ENCODE measurements around the gene ZMAT3.

Gene ZMAT3

DNA sequence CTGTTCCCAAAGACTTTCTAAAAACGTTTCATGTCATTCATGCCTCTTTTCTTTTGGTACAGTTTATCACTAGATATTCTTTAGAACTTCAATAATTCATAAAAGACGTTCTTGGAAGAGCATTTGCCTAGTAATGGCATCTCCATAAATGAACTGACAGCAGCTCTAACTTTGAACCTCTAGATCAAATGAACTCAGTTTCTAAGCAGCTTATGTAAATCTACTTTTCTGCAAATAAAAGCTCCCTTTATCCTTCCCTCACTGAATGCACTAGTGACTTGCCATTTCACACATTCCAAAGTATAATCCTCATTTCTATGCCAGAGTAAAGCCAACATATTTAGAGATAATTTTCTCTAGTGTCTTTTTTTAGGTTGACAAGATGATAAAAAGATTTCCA lies 85.2 kb downstream of the ZMAT3 start:
- no peak overlapping the region for H3K27ac ChIP-seq
- no peak overlapping the region for H3K4me3 ChIP-seq
- DNase-seq (ENCODE audit: low spot score) = no peak
- TF ChIP-seq, protein P1, sequence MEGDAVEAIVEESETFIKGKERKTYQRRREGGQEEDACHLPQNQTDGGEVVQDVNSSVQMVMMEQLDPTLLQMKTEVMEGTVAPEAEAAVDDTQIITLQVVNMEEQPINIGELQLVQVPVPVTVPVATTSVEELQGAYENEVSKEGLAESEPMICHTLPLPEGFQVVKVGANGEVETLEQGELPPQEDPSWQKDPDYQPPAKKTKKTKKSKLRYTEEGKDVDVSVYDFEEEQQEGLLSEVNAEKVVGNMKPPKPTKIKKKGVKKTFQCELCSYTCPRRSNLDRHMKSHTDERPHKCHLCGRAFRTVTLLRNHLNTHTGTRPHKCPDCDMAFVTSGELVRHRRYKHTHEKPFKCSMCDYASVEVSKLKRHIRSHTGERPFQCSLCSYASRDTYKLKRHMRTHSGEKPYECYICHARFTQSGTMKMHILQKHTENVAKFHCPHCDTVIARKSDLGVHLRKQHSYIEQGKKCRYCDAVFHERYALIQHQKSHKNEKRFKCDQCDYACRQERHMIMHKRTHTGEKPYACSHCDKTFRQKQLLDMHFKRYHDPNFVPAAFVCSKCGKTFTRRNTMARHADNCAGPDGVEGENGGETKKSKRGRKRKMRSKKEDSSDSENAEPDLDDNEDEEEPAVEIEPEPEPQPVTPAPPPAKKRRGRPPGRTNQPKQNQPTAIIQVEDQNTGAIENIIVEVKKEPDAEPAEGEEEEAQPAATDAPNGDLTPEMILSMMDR (IDR thresholded peaks at IDR 0.05) = no peak

DNA sequence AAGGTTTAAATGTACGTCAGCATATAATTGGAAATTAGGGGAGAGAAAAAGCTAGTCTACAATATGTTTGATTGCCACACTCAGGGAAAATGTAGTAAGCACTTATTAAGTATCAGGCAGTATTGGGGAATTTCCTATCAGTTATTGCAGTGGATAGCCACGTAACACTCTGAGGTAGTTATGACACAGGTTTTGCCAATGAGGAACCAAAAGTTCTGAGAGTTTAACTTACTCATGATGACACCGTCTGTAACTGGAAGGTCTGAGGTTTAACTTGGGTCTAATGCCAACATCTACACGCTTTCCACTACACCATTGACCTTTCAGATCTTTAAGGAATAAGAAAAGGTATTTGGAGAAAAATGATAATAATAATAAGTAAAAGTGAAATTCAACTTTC lies 89.5 kb downstream of the ZMAT3 start:
- H3K27ac ChIP-seq = no peak overlapping the region
- no peak for DNase-seq (ENCODE audit: low spot score)
- TF ChIP-seq, protein P1 (IDR thresholded peaks at IDR 0.05) = no peak
- H3K4me3 ChIP-seq = no peak overlapping the region

DNA sequence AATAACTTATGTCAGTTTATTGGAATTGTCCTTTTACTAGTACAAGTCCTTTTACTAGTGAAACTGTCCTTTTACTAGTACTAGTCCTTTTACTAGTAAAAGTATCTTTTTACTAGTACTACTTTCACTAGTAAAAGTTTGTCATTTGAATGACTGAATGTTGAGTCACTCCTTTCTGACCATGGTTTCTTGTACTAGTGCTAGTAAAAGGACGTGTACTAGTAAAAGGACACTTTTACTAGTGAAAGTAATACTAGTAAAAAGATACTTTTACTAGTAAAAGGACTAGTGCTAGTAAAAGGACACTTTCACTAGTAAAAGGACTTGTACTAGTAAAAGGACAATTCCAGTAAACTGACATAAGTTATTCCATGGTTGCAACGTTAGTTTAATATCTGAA lies 96.3 kb downstream of the ZMAT3 start:
- Histone ChIP-seq H3K4me3 (no peak overlapping the region), H3K27ac (no peak overlapping the region)
- DNase-seq (ENCODE audit: low spot score) = no peak
- TF ChIP-seq, protein P1 (IDR thresholded peaks at IDR 0.05) = no peak

DNA sequence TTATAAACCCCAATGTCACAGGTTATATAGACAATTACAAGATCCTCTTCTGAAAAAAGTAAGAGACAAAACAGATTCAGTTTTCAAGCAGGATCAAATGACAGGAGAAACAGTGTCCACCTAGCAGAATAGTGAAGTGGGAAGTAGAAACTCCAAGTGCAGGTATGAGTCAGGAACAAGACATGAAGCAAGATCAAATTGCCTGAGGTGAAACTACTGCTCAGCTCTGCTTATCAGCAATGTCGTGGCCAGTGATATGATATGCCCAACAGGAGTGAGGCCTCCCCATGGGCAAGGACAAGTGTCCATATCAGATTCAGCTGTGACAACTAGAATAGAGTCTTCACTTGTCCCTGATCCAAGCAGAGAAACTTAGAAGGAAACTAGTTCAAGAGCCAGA lies 100.0 kb downstream of the ZMAT3 start:
- no peak for DNase-seq (ENCODE audit: low spot score)
- no peak overlapping the region for H3K4me3 ChIP-seq
- TF ChIP-seq, protein P1 (IDR thresholded peaks at IDR 0.05) = no peak

DNA sequence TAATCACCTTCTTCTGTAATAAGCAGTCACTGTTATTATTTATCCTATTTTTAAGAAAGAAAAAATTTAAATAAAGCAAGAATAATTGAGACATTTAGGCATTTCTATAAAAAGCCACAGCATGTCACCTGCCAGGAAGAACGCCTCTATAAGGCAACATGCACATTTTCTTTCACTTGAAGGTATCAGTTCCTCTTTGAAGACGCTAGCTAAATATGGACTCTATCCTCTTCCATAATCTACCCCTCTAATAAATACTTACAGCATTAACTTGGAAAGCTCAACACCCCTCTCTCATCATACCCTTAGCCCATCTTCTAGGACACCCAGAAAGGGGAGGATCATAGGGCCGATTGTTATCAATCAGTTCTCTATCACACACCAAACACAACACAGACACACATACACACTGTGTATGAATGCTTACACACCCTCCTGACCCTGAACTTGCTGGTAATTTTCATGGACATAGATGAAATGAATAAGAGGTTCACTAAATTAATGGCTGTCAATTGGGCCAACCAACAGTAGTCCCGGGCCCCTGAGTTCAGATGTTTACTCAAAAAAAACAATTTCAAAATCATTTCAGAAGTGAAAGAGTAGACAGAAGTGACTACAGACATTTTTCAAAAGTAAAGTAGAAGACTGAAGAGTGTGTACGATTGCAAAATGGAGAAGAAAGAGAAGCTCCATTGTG lies 102.5 kb downstream of the ZMAT3 start:
- Histone ChIP-seq H3K27ac (no peak overlapping the region), H3K4me3 (no peak overlapping the region)
- DNase-seq (ENCODE audit: low spot score) = no peak
- TF ChIP-seq, protein P1 (IDR thresholded peaks at IDR 0.05) = no peak

More for the DNA sequence above, 100.0 kb downstream of the ZMAT3 start:
- no peak overlapping the region for H3K27ac ChIP-seq
